ENCODE results near the gene GOLGA6L2.
"Not testable (repeated sequence)": the region's sequence is repeated elsewhere in the genome, so short reads cannot be mapped to it uniquely, and the experiment has no call there.

Gene GOLGA6L2

GRCh38 chr15:23447107-23447500 is at the start of gene GOLGA6L2:
Gene GOLGA6L2 (minus strand): TSS chr15:23447243. CDS start chr15:23447181, 62 bp downstream.
- DNase-seq (ENCODE audit: low read depth), result no peak

GRCh38 chr15:23484870-23485269 is 37.8 kb upstream of the GOLGA6L2 start:
- DNase-seq (ENCODE audit: low read depth), result no peak

GRCh38 chr15:23483821-23484299 is 36.8 kb upstream of the GOLGA6L2 start:
- no peak for DNase-seq (ENCODE audit: low read depth)

- no peak for DNase-seq (ENCODE audit: low read depth)
Observed at GRCh38 chr15:23482764-23483489, 35.9 kb upstream of the GOLGA6L2 start.

GRCh38 chr15:23482228-23482627 is 35.2 kb upstream of the GOLGA6L2 start:
- no peak for DNase-seq (ENCODE audit: low read depth)

- DNase-seq (ENCODE audit: low read depth), result no peak
Observed at GRCh38 chr15:23477920-23478319, 30.9 kb upstream of the GOLGA6L2 start.

- DNase-seq (ENCODE audit: low read depth), result no peak
Observed at GRCh38 chr15:23472678-23473077, 25.6 kb upstream of the GOLGA6L2 start.

GRCh38 chr15:23472033-23472432 is 25.0 kb upstream of the GOLGA6L2 start:
- no peak for DNase-seq (ENCODE audit: low read depth)

GRCh38 chr15:23467110-23467600 is 20.1 kb upstream of the GOLGA6L2 start:
- no peak for DNase-seq (ENCODE audit: low read depth)

GRCh38 chr15:23457890-23458289 is 10.8 kb upstream of the GOLGA6L2 start:
- no peak for DNase-seq (ENCODE audit: low read depth)

- DNase-seq (ENCODE audit: low read depth), result no peak
Observed at GRCh38 chr15:23446215-23447106, 582 bp downstream of the GOLGA6L2 start.

- no peak for DNase-seq (ENCODE audit: low read depth)
Observed at GRCh38 chr15:23444269-23444668, 2.8 kb downstream of the GOLGA6L2 start.

- no peak for DNase-seq (ENCODE audit: low read depth)
Observed at GRCh38 chr15:23441204-23441603, 5.8 kb downstream of the GOLGA6L2 start.

GRCh38 chr15:23440596-23440995 is 6.4 kb downstream of the GOLGA6L2 start:
- DNase-seq (ENCODE audit: low read depth), result no peak

- no peak for DNase-seq (ENCODE audit: low read depth)
Observed at GRCh38 chr15:23439513-23439912, 7.5 kb downstream of the GOLGA6L2 start.

GRCh38 chr15:23438816-23439466 is 8.1 kb downstream of the GOLGA6L2 start:
- no peak for DNase-seq (ENCODE audit: low read depth)

GRCh38 chr15:23437673-23438072 is 9.4 kb downstream of the GOLGA6L2 start:
- DNase-seq (ENCODE audit: low read depth), result no peak

GRCh38 chr15:23437146-23437545 is 9.9 kb downstream of the GOLGA6L2 start:
- DNase-seq (ENCODE audit: low read depth), result no peak

- DNase-seq (ENCODE audit: low read depth), result no peak
Observed at GRCh38 chr15:23436421-23436820, 10.6 kb downstream of the GOLGA6L2 start.

GRCh38 chr15:23434699-23435098 is 12.3 kb downstream of the GOLGA6L2 start:
- not testable (repeated sequence) for DNase-seq (ENCODE audit: low read depth)

- not testable (repeated sequence) for DNase-seq (ENCODE audit: low read depth)
Observed at GRCh38 chr15:23425327-23425726, 21.7 kb downstream of the GOLGA6L2 start.

All from fibroblast of gingiva (primary cell).